Heart right ventricle (tissue), 16 donors: ENCODE data around the gene ZNF655. TPM values are rescaled to one million over a fixed set of nuclear protein-coding genes. Genes with fewer than 3 reads are reported as not detected.

Experiments
- ATAC-seq, 8 donors: fragments of 200-7000 bp; cut with Tn5 transposase; one replicate each; pipeline ENCODE4 v1.9.1; 2020; ENCODE audit warnings: mild to moderate bottlenecking in 8 of 8, moderate library complexity in 8 of 8, moderate number of reproducible peaks in 1 of 8
- DNase-seq, 2 donors: peaks; one replicate each; pipeline ENCODE4 v3.0.0-alpha.2; 2020
- H3K27ac ChIP-seq, 10 donors: fragments of 200-600 bp; sonication (generic) in 2 of 10; one replicate each; pipeline versions ENCODE4 v1.5.0 to v1.8.0; 2020 to 2022; ENCODE audit warnings: mild to moderate bottlenecking in 3 of 10
- H3K27me3 ChIP-seq, 7 donors: fragments of 200-600 bp; one replicate each; pipeline ENCODE4 v1.8.0; 2021 to 2022; ENCODE audit warnings: mild to moderate bottlenecking in 2 of 7
- H3K36me3 ChIP-seq, 9 donors: fragments of 200-600 bp; sonication (generic) in 1 of 9; one replicate each; pipeline versions ENCODE4 v1.5.0 to v1.8.0; 2020 to 2022; ENCODE audit warnings: mild to moderate bottlenecking in 2 of 9
- H3K4me1 ChIP-seq, 9 donors: fragments of 200-600 bp; sonication (generic) in 1 of 9; one replicate each; pipeline versions ENCODE4 v1.5.0 to v1.8.0; 2020 to 2022; ENCODE audit warnings: mild to moderate bottlenecking in 4 of 9
- H3K4me3 ChIP-seq, 10 donors: fragments of 200-600 bp; sonication (generic) in 2 of 10; one replicate each; pipeline versions ENCODE4 v1.5.0 to v1.8.0; 2020 to 2022; ENCODE audit warnings: mild to moderate bottlenecking in 7 of 10, moderate library complexity in 2 of 10
- H3K9me3 ChIP-seq, 11 donors: fragments of 200-600 bp in 10 of 11; sonication (generic) in 2 of 11; one replicate each; pipeline versions ENCODE4 v1.5.0 to v1.8.0; 2013 to 2022; ENCODE audit warnings: mild to moderate bottlenecking in 2 of 11, control low read depth in 1 of 11, moderate library complexity in 1 of 11
- CTCF ChIP-seq, 9 donors: fragments of 200-600 bp; sonication (generic) in 2 of 9; IDR thresholded peaks; one replicate each; pipeline versions ENCODE4 v1.5.0 to v1.8.0; 2021 to 2022; ENCODE audit warnings: antibody characterized with exemption in 9 of 9, mild to moderate bottlenecking in 5 of 9, moderate library complexity in 1 of 9
- WGBS, 2 donors: extraction: QIAGEN DNeasy Blood & Tissue Kit; methylation state at CpG; one replicate each; pipeline ENCODE4 v1.1.7; 2013; ENCODE audit warnings: inconsistent platforms in 1 of 2; 5-methylcytosine and 5-hydroxymethylcytosine counted together
- intact Hi-C, 10 donors: fragments of 100-400 bp; cut with DNase I; formaldehyde crosslinking; loops; one replicate each; pipeline versions ENCODE4 v1.11.1 to v1.14.2; 2022
- polyA plus RNA-seq, 2 donors: library from polyadenylated mRNA; stranded (reverse); fragments of 200-250 nt; gene quantifications; one replicate each; pipeline ENCODE4 v1.2.3, GENCODE V29; 2013
- total RNA-seq, 10 donors: library from RNA; stranded (reverse); fragmentation: NEBNext Ultra II Directional in 3 of 10; extraction: Animal tissue kit (Norgen Biotek cat#: 25700) in 3 of 10; gene quantifications; one replicate each; pipeline versions ENCODE4 v1.2.1 to v1.2.4, GENCODE V29; 2021 to 2023
- donor health status: Arrhythmogenic right ventricular cardiomyopathy.
- donor health status: ischemic (EF 13 %, LVEDD 7.1; RV severe dilation, severe dysfunction).
- donor health status: healthy with polysubstance abuse.
- donor health status: DM: no; HTN: yes; CAD: no.
- donor health status: DM: no; HTN: no; CAD: no.
- donor health status: ischemic (EF 25% LVEDD 6.9; RV normal size, moderate dysfunction).
- donor health status: ischemic (EF 25% LVEDD 5.7; RV mildly dilated, moderate dysfunction).
- donor health status: healthy.
- donor health status: DM: yes; HTN: yes; CAD: no.
- donor health status: Ischemic cardiomyopathy.
- donor health status: ischemic (EF 35%, LVEDD 5.7; RV mildly dilated, moderate dysfunction).
- donor health status: nonischemic (EF 11% LVEDD 7.7; RV severe dilation, severe dysfunction).
- donor health status: DM: yes; HTN: yes; CAD: no.
- donor health status: PGD.
- donor health status: ischemic (EF 29% LVEDD 5.4; RV normal size, mild dysfunction).
- donor health status: nonischemic (EF 23%, LVEDD 6.1; RV moderate dilation, normal function).

The ZNF655 gene
- total and polyA plus RNA-seq, 12 donors = 22.0 to 54.1 (median 30.8) TPM

GRCh38 chr7:99623091-99623693, 64.8 kb downstream of the ZNF655 start:
- Histone ChIP-seq H3K36me3 (peaks cover 0 to 100% (median 88%) of the 10 kb centered on the region in 9 donors), H3K27me3 (no peaks in the 10 kb centered on the region), H3K4me3 (no peak overlapping the region), H3K4me1 (peaks cover 0 to 9% (median 1%) of the 10 kb centered on the region in 9 donors), H3K27ac (peak overlapping the region in 1 of 10 donors; percentile 78), H3K9me3 (no peaks in the 10 kb centered on the region)
- 81 to 84% methylated on average over 7 of the region's 7 CpGs for WGBS, 2 donors
- ATAC-seq (no peak), DNase-seq (no peak)
- intact Hi-C loops = loop anchor here in 2 of 10 donors (10.0 kb wide), 1 partner anchor 292 kb away; the partner anchor contains the start of gene TRIM4 (in 2 of the 2)
- TF ChIP-seq CTCF (IDR thresholded peaks at IDR 0.05) = no peak

GRCh38 chr7:99623702-99624447, 65.4 kb downstream of the ZNF655 start:
- peaks cover 0 to 3% (median 0%) of the 10 kb centered on the region in 9 donors for H3K4me1 ChIP-seq
- no peak for TF ChIP-seq CTCF (IDR thresholded peaks at IDR 0.05)
- 92% methylated on average over 9 of the region's 9 CpGs for WGBS, 2 donors
- intact Hi-C loops = loop anchor here in 2 of 10 donors (10.0 kb wide), 1 partner anchor 291 kb away; the partner anchor contains the start of gene TRIM4 (in 2 of the 2)
- no peak for DNase-seq
- peak overlapping the region in 1 of 10 donors; percentile 78 for H3K27ac ChIP-seq
- H3K9me3 ChIP-seq = no peaks in the 10 kb centered on the region
- no peaks in the 10 kb centered on the region for H3K27me3 ChIP-seq
- H3K4me3 ChIP-seq = no peak overlapping the region
- H3K36me3 ChIP-seq = peaks cover 0 to 100% (median 90%) of the 10 kb centered on the region in 9 donors
- ATAC-seq = no peak

- Histone ChIP-seq H3K4me1 (peaks cover 0 to 3% (median 0%) of the 10 kb centered on the region in 9 donors), H3K27ac (peak overlapping the region in 1 of 10 donors; percentile 78), H3K9me3 (no peaks in the 10 kb centered on the region), H3K4me3 (no peak overlapping the region), H3K36me3 (peaks cover 0 to 100% (median 87%) of the 10 kb centered on the region in 9 donors), H3K27me3 (no peaks in the 10 kb centered on the region)
- no peak for TF ChIP-seq CTCF (IDR thresholded peaks at IDR 0.05)
- no peak for DNase-seq
- intact Hi-C loops = loop anchor here in 2 of 10 donors (10.0 kb wide), 1 partner anchor 290 kb away; the partner anchor contains the start of gene TRIM4 (in 2 of the 2)
- ATAC-seq = no peak
- 89 to 92% methylated on average over 16 of the region's 16 CpGs for WGBS, 2 donors
Observed at GRCh38 chr7:99624484-99624883, 66.0 kb downstream of the ZNF655 start.

GRCh38 chr7:99625321-99625720, 66.9 kb downstream of the ZNF655 start:
- 84 to 86% methylated on average over 5 of the region's 5 CpGs for WGBS, 2 donors
- Histone ChIP-seq H3K36me3 (peaks cover 0 to 100% (median 85%) of the 10 kb centered on the region in 9 donors), H3K9me3 (no peaks in the 10 kb centered on the region), H3K4me1 (peaks cover 0 to 3% (median 0%) of the 10 kb centered on the region in 9 donors), H3K27ac (peak overlapping the region in 1 of 10 donors; percentile 78), H3K27me3 (no peaks in the 10 kb centered on the region), H3K4me3 (no peak overlapping the region)
- intact Hi-C loops = loop anchor here in 2 of 10 donors (10.0 kb wide), 1 partner anchor 289 kb away; the partner anchor contains the start of gene TRIM4 (in 2 of the 2)
- no peak for ATAC-seq
- DNase-seq = no peak
- no peak for TF ChIP-seq CTCF (IDR thresholded peaks at IDR 0.05)
